OCI-LY3 (cell line): ENCODE data around the gene SERGEF.

Experiments used
- EZH2phosphoT487 ChIP-seq: fragments of 200-600 bp; shearing (Covaris generic); IDR thresholded peaks from 2 replicates; pipeline ENCODE4 v1.6.1; 2018; ENCODE audit warnings: antibody characterized with exemption, mixed run types, low read depth
- TF ChIP-seq, protein P1 (sequence below): fragments of 200-600, 300-600 bp; sonication (generic); IDR thresholded peaks from 2 replicates; pipeline ENCODE4 v1.5.1; 2014; ENCODE audit warnings: antibody characterized with exemption, low read length, low read depth

DNA sequence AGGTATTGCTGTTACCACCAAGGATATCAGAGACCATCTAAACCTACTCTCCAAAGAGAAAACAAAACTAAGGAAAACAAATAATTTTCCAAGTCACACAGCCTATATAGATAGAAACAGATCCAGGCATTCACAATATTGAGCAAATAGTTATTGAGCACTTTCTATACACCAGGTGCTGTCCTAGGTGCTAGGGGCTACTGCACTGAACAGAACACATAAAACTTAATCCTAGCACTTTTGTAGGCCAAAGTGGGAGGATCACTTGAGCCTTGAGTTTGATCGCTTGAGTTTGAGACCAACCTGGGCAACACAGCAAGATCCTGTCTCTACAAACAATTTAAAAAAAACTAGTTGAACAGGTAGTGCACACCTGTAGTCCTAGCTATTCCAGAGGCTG, 44.6 kb downstream of the SERGEF start:
- TF ChIP-seq, protein P1, sequence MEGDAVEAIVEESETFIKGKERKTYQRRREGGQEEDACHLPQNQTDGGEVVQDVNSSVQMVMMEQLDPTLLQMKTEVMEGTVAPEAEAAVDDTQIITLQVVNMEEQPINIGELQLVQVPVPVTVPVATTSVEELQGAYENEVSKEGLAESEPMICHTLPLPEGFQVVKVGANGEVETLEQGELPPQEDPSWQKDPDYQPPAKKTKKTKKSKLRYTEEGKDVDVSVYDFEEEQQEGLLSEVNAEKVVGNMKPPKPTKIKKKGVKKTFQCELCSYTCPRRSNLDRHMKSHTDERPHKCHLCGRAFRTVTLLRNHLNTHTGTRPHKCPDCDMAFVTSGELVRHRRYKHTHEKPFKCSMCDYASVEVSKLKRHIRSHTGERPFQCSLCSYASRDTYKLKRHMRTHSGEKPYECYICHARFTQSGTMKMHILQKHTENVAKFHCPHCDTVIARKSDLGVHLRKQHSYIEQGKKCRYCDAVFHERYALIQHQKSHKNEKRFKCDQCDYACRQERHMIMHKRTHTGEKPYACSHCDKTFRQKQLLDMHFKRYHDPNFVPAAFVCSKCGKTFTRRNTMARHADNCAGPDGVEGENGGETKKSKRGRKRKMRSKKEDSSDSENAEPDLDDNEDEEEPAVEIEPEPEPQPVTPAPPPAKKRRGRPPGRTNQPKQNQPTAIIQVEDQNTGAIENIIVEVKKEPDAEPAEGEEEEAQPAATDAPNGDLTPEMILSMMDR: no peak
- no peak for TF ChIP-seq EZH2phosphoT487
